22Rv1 (cell line): ENCODE results near the gene CTNND2.

ENCODE experiments used
- H3K27ac ChIP-seq: fragments of 450-650 bp; 2 replicates; pipeline ENCODE4 v1.5.1; 2017
- CTCF ChIP-seq: fragments of 450-650 bp; IDR thresholded peaks from 2 replicates; pipeline ENCODE4 v1.5.1; 2017; ENCODE audit warnings: mild to moderate bottlenecking
- ZFX ChIP-seq: fragments of 450-650 bp; IDR thresholded peaks from 2 replicates; pipeline ENCODE4 v1.6.1; 2017; ENCODE audit warnings: antibody characterized with exemption, borderline replicate concordance

CTNND2 gene

GRCh38 chr5:11146171-11146570, 758.1 kb downstream of the CTNND2 start:
- H3K27ac ChIP-seq: no peak overlapping the region
- TF ChIP-seq ZFX (no peak), CTCF (no peak)

- H3K27ac ChIP-seq: no peak overlapping the region
These were observed 760.6 kb downstream of the CTNND2 start for GRCh38 chr5:11143456-11144267.

GRCh38 chr5:11139217-11139865, 764.9 kb downstream of the CTNND2 start:
- TF ChIP-seq ZFX (no peak), CTCF (no peak)
- no peak overlapping the region for H3K27ac ChIP-seq

More at GRCh38 chr5:11143456-11144267, 760.6 kb downstream of the CTNND2 start:
- no peak for TF ChIP-seq ZFX
- no peak for TF ChIP-seq CTCF

- TF ChIP-seq CTCF: no peak
These were observed 774.1 kb downstream of the CTNND2 start for GRCh38 chr5:11130131-11130530.

GRCh38 chr5:11128021-11128420, 776.2 kb downstream of the CTNND2 start:
- no peak overlapping the region for H3K27ac ChIP-seq
- TF ChIP-seq ZFX (no peak), CTCF (no peak)

More at GRCh38 chr5:11130131-11130530, 774.1 kb downstream of the CTNND2 start:
- H3K27ac ChIP-seq: no peak overlapping the region

GRCh38 chr5:11126844-11127243, 777.4 kb downstream of the CTNND2 start:
- no peak for TF ChIP-seq ZFX
- no peak for TF ChIP-seq CTCF
- H3K27ac ChIP-seq: no peak overlapping the region

- H3K27ac ChIP-seq: no peak overlapping the region
- TF ChIP-seq CTCF (no peak), ZFX (no peak)
These were observed 782.4 kb downstream of the CTNND2 start for GRCh38 chr5:11121885-11122284.
